GM13977 (cell line): ENCODE results near the gene MRPL42.

ENCODE experiments used
- DNase-seq: peaks from one replicate; pipeline ENCODE4 v3.0.0; 2012; ENCODE audit warnings: low spot score
- CTCF ChIP-seq: IDR thresholded peaks from 2 replicates; pipeline ENCODE4 v1.5.1; 2012; ENCODE audit warnings: mild to moderate bottlenecking, control low read depth; ENCODE audit not compliant: insufficient read depth; ENCODE audit errors: extremely low read depth, missing control alignments
- in situ Hi-C: fragments of 300-500 bp; cut with MboI; formaldehyde crosslinking; loops from one replicate; pipeline ENCODE4 v1.12.0; 2022; ENCODE audit warnings: low sequenced_read_pairs, low pct_unique_long_range_greater_than_20kb, mixed read lengths, inconsistent platforms; ENCODE audit not compliant: unreplicated experiment

MRPL42 gene

GRCh38 chr12:93467351-93468007, at the start of gene MRPL42:
MRPL42 (plus strand) TSS chr12:93467514; CDS start chr12:93469286, 1,772 bp downstream.
- peak; percentile 77 for TF ChIP-seq CTCF
- DNase-seq, result peak; percentile 76
- in situ Hi-C loops, result no loop called here

GRCh38 chr12:93417967-93418480, 49.3 kb upstream of the MRPL42 start:
- TF ChIP-seq CTCF, result no peak
- in situ Hi-C loops, result loop anchor here (10.0 kb wide), 1 partner anchor 633 kb away; no protein-coding TSS in a partner anchor
- no peak for DNase-seq

- peak; percentile 45 for TF ChIP-seq CTCF
- in situ Hi-C loops, result loop anchor here (10.0 kb wide), 1 partner anchor 635 kb away; no protein-coding TSS in a partner anchor
- peak; percentile 20 for DNase-seq
Observed at GRCh38 chr12:93419388-93420034, 47.8 kb upstream of the MRPL42 start.

- DNase-seq, result no peak
- no peak for TF ChIP-seq CTCF
- in situ Hi-C loops, result no loop called here
Observed at GRCh38 chr12:93422050-93422449, 45.3 kb upstream of the MRPL42 start.

- in situ Hi-C loops, result no loop called here
- TF ChIP-seq CTCF, result no peak
- DNase-seq, result no peak
Observed at GRCh38 chr12:93425736-93426411, 41.4 kb upstream of the MRPL42 start.

GRCh38 chr12:93426412-93426805, 40.9 kb upstream of the MRPL42 start:
- in situ Hi-C loops, result no loop called here

More at GRCh38 chr12:93426412-93426805, 40.9 kb upstream of the MRPL42 start:
- DNase-seq, result no peak
- TF ChIP-seq CTCF, result no peak
